Testis (tissue), 3 donors: ENCODE data around the gene GANC. TPM values are rescaled to one million over a fixed set of nuclear protein-coding genes. Genes with fewer than 3 reads are reported as not detected.

ENCODE experiments used
- DNase-seq: peaks from one replicate; pipeline ENCODE4 v3.0.0-alpha.2; 2019
- H3K27ac ChIP-seq, 2 donors: fragments of 200-600 bp; sonication (generic); one replicate each; pipeline ENCODE4 v1.5.1; 2019
- H3K27me3 ChIP-seq: fragments of 200-600 bp; sonication (generic); one replicate; pipeline ENCODE4 v1.5.1; 2019
- H3K36me3 ChIP-seq: fragments of 200-600 bp; sonication (generic); one replicate; pipeline ENCODE4 v1.5.1; 2017; ENCODE audit warnings: low read depth; ENCODE audit errors: missing control alignments
- H3K4me1 ChIP-seq: fragments of 200-600 bp; sonication (generic); one replicate; pipeline ENCODE4 v1.5.1; 2019
- H3K4me3 ChIP-seq, 2 donors: fragments of 200-600 bp; sonication (generic); one replicate each; pipeline ENCODE4 v1.5.1; 2017 to 2019
- H3K9me3 ChIP-seq: fragments of 200-600 bp; sonication (generic); one replicate; pipeline ENCODE4 v1.5.1; 2017
- CTCF ChIP-seq, 3 experiments: fragments of 450-650 bp in 2 of 3; fragments of 200-600 bp in 1 of 3; sonication (generic) in 1 of 3; IDR thresholded peaks; one replicate each; pipeline ENCODE4 v1.5.1; 2016 to 2019; ENCODE audit warnings: antibody characterized with exemption in 3 of 3, mild to moderate bottlenecking in 2 of 3, moderate library complexity in 1 of 3
- POLR2A ChIP-seq: fragments of 450-650 bp; IDR thresholded peaks from one replicate; pipeline ENCODE4 v1.6.1; 2017; ENCODE audit warnings: antibody characterized with exemption, mild to moderate bottlenecking, moderate library complexity
- WGBS, 2 donors: methylation state at CpG; one replicate each; pipeline ENCODE4 v1.1.5; 2018; 5-methylcytosine and 5-hydroxymethylcytosine counted together
- intact Hi-C: fragments of 100-400 bp; cut with DNase I; formaldehyde crosslinking; loops from one replicate; pipeline ENCODE4 v1.15.1; 2023; ENCODE audit warnings: low total_unique reads
- polyA plus RNA-seq: library from polyadenylated mRNA; stranded (reverse); fragments of 350-450 nt; fragmentation: Illumina TruSeq; extraction: RNeasy Lipid Tissue Mini Kit (QIAGEN cat#74804); gene quantifications from one replicate; pipeline ENCODE4 v1.2.3, GENCODE V29; 2014; ENCODE audit warnings: low read depth, low replicate concordance; ENCODE audit not compliant: insufficient read depth
- total RNA-seq, 2 donors: library from RNA; depleted of rRNA; stranded (reverse); fragments of >200 nt; gene quantifications; one replicate each; pipeline ENCODE4 v1.2.3, GENCODE V29; 2016

The GANC gene
- total and polyA plus RNA-seq, 3 donors from 2014 or later = 37.6 to 63.4 (median 54.8) TPM

DNA sequence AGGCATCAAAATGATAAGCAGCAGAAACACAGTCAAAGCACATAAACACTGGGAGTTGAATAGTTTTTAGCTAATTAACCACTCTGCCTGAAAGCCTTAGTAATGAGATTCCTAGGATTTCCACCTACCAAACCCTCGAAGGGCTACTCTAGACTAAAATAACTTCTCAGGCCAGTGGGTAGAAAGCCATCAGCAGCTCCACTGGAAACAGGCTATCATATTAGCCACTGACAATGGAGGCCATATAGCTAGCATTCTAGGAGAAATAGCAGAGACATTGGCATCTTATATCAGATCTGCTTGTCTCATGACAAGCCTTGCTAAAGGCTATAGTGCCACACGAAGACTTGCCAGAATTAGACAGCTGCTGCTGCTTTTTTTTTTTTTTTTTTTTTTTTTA is 81.8 kb downstream of the GANC start:
- 74 to 88% methylated on average over 2 of the region's 2 CpGs for WGBS, 2 donors
- no peak overlapping the region for H3K27ac ChIP-seq
- H3K36me3 ChIP-seq = no peaks in the 10 kb centered on the region
- no peaks in the 10 kb centered on the region for H3K27me3 ChIP-seq
- H3K4me1 ChIP-seq = peaks cover 10% of the 10 kb centered on the region
- DNase-seq = no peak
- intact Hi-C loops = no loop called here
- no peak overlapping the region for H3K4me3 ChIP-seq
- H3K9me3 ChIP-seq = no peaks in the 10 kb centered on the region
- TF ChIP-seq CTCF (IDR thresholded peaks at IDR 0.05) (no peak), POLR2A (no peak)

GRCh38 chr15:42355291-42355690 is 82.3 kb downstream of the GANC start:
- TF ChIP-seq CTCF (IDR thresholded peaks at IDR 0.05) (no peak), POLR2A (no peak)
- no peak for DNase-seq
- H3K9me3 ChIP-seq = no peaks in the 10 kb centered on the region
- 89 to 92% methylated on average over 6 of the region's 6 CpGs for WGBS, 2 donors
- intact Hi-C loops = no loop called here
- H3K4me3 ChIP-seq = no peak overlapping the region
- no peaks in the 10 kb centered on the region for H3K36me3 ChIP-seq
- no peaks in the 10 kb centered on the region for H3K27me3 ChIP-seq
- peaks cover 10% of the 10 kb centered on the region for H3K4me1 ChIP-seq
- no peak overlapping the region for H3K27ac ChIP-seq

DNA sequence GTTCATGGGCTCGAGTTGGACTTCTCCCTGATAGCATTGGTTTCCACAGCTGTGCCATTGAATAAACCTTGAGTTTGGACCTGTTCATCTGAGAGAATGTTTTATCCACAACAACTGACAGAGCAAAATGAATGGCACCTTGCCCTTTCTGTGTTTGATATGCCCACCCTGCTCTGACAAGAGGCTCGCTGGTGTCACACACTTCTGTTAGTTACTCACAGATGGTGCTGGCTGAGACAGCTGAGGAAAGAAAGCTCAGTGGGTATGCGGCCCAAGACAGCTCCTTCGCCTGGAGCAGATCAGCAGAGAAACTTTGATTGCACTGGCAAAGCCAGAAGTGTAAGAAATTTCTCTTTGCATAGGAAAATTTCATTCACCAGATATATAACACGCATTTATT is 83.8 kb downstream of the GANC start:
- intact Hi-C loops = no loop called here
- DNase-seq = no peak
- Histone ChIP-seq H3K4me3 (no peak overlapping the region), H3K27ac (no peak overlapping the region), H3K27me3 (no peaks in the 10 kb centered on the region), H3K4me1 (peaks cover 10% of the 10 kb centered on the region), H3K36me3 (no peaks in the 10 kb centered on the region), H3K9me3 (no peaks in the 10 kb centered on the region)
- TF ChIP-seq POLR2A = no peak
- TF ChIP-seq CTCF (IDR thresholded peaks at IDR 0.05) = no peak
- 82 to 86% methylated on average over 5 of the region's 5 CpGs for WGBS, 2 donors

GRCh38 chr15:42358141-42358540 is 85.1 kb downstream of the GANC start:
- Histone ChIP-seq H3K36me3 (no peaks in the 10 kb centered on the region), H3K4me1 (no peaks in the 10 kb centered on the region), H3K9me3 (no peaks in the 10 kb centered on the region), H3K4me3 (no peak overlapping the region), H3K27ac (no peak overlapping the region), H3K27me3 (no peaks in the 10 kb centered on the region)
- DNase-seq = no peak
- intact Hi-C loops = no loop called here
- 90 to 100% methylated on average over 2 of the region's 2 CpGs for WGBS, 2 donors
- TF ChIP-seq POLR2A (no peak), CTCF (IDR thresholded peaks at IDR 0.05) (no peak)

GRCh38 chr15:42359249-42359648 is 86.2 kb downstream of the GANC start, which contains the start of gene CAPN3:
Gene CAPN3, plus strand, starts transcription at chr15:42359501. Its CDS starts 305 bp downstream, at chr15:42359806.
- intact Hi-C loops = no loop called here
- H3K27me3 ChIP-seq = no peaks in the 10 kb centered on the region
- no peaks in the 10 kb centered on the region for H3K36me3 ChIP-seq
- TF ChIP-seq CTCF (IDR thresholded peaks at IDR 0.05) (no peak), POLR2A (no peak)
- no peaks in the 10 kb centered on the region for H3K4me1 ChIP-seq
- 77 to 82% methylated on average over 1 of the region's 1 CpG for WGBS, 2 donors
- DNase-seq = no peak
- no peaks in the 10 kb centered on the region for H3K9me3 ChIP-seq
- no peak within 1 kb of the TSS for H3K27ac ChIP-seq
- no peak within 1 kb of the TSS for H3K4me3 ChIP-seq
